IMR-90 (cell line): ENCODE data around the gene NUAK1. TPM values are rescaled to one million over a fixed set of nuclear protein-coding genes. Genes with fewer than 3 reads are reported as not detected.

Source experiments
- ATAC-seq: fragments of 200-7000 bp; cut with Tn5 transposase; 2 replicates; pipeline ENCODE4 v1.9.1; 2020; ENCODE audit warnings: low read depth, mild to moderate bottlenecking, moderate library complexity
- BruUV-seq: library from RNA; stranded (reverse); fragments of 400-500 nt; replicated peaks from 2 replicates; lab custom pipeline; 2021; lab: Mats Ljungman, UMichigan
- CTCF ChIA-PET: fragments of 300-600 bp; formaldehyde crosslinking; extraction: SDS; loops from one replicate; lab custom pipeline; 2021; ENCODE audit warnings: antibody characterized with exemption; lab: Yijun Ruan, JAX
- POLR2A ChIA-PET: fragments of 300-600 bp; sonication (Branson Sonifier 250); formaldehyde crosslinking; loops from one replicate; lab custom pipeline; 2022; ENCODE audit warnings: antibody characterized with exemption; ENCODE audit not compliant: unreplicated experiment; lab: Charles Lee
- DNase-seq: peaks from one replicate; pipeline ENCODE4 v3.0.0; 2013
- H2AFZ ChIP-seq: replicated peaks from 2 replicates; pipeline ENCODE3; 2013; ENCODE audit warnings: low read length, mild to moderate bottlenecking; ENCODE audit not compliant: poor library complexity
- H2AK5ac ChIP-seq: 2 replicates; pipeline ENCODE4 v1.6.1; 2013; ENCODE audit warnings: low read depth, low read length, inconsistent platforms
- H2AK9ac ChIP-seq: replicated peaks from 2 replicates; pipeline ENCODE3; 2013; ENCODE audit warnings: mild to moderate bottlenecking, low read depth, low read length, moderate library complexity; ENCODE audit not compliant: poor library complexity
- H2BK120ac ChIP-seq: 2 replicates; pipeline ENCODE4 v1.6.1; 2013; ENCODE audit warnings: low read depth, low read length, inconsistent platforms
- H2BK15ac ChIP-seq: 3 replicates; pipeline ENCODE4 v1.6.1; 2013; ENCODE audit warnings: low read depth, low read length, inconsistent platforms
- H2BK20ac ChIP-seq: 2 replicates; pipeline ENCODE4 v1.6.1; 2013; ENCODE audit warnings: low read depth, mild to moderate bottlenecking, inconsistent platforms, low read length, moderate library complexity
- H2BK5ac ChIP-seq: 2 replicates; pipeline ENCODE4 v1.6.1; 2013; ENCODE audit warnings: mild to moderate bottlenecking, low read depth, low read length, inconsistent platforms; ENCODE audit not compliant: poor library complexity, severe bottlenecking
- H3K14ac ChIP-seq: replicated peaks from 2 replicates; pipeline ENCODE4 v1.6.1; 2013; ENCODE audit warnings: low read depth, low read length, inconsistent platforms
- H3K18ac ChIP-seq: 2 replicates; pipeline ENCODE4 v1.6.1; 2013; ENCODE audit warnings: low read depth, low read length, control low read depth
- H3K23ac ChIP-seq: 2 replicates; pipeline ENCODE4 v1.6.1; 2013; ENCODE audit warnings: low read depth, low read length, inconsistent platforms
- H3K27ac ChIP-seq: 2 replicates; pipeline ENCODE4 v1.5.1; 2013; ENCODE audit warnings: mild to moderate bottlenecking, control low read depth, low read length; ENCODE audit not compliant: insufficient read depth
- H3K27me3 ChIP-seq: 2 replicates; pipeline ENCODE4 v1.6.1; 2013; ENCODE audit warnings: low read length; ENCODE audit not compliant: control insufficient read depth, insufficient read depth
- H3K36me3 ChIP-seq: 2 replicates; pipeline ENCODE4 v1.6.1; 2013; ENCODE audit warnings: low read length, mixed read lengths; ENCODE audit not compliant: control insufficient read depth, insufficient read depth
- H3K4ac ChIP-seq: 2 replicates; pipeline ENCODE4 v1.6.1; 2013; ENCODE audit warnings: low read depth, low read length, inconsistent platforms
- H3K4me1 ChIP-seq: 2 replicates; pipeline ENCODE4 v1.6.1; 2013; ENCODE audit warnings: low read length, mixed read lengths; ENCODE audit not compliant: control insufficient read depth, insufficient read depth
- H3K4me2 ChIP-seq: 2 replicates; pipeline ENCODE4 v1.6.1; 2013; ENCODE audit warnings: low read depth, mild to moderate bottlenecking, control low read depth, low read length, moderate library complexity
- H3K4me3 ChIP-seq: 2 replicates; pipeline ENCODE4 v1.5.1; 2013; ENCODE audit warnings: low read depth, mild to moderate bottlenecking, control low read depth, low read length, moderate library complexity; ENCODE audit not compliant: insufficient read depth
- H3K56ac ChIP-seq: 2 replicates; pipeline ENCODE4 v1.6.1; 2013; ENCODE audit warnings: low read length, inconsistent platforms; ENCODE audit not compliant: insufficient read depth; ENCODE audit errors: extremely low read depth
- H3K79me1 ChIP-seq, 2 experiments: 2 replicates each; pipeline ENCODE4 v1.6.1; 2013; ENCODE audit warnings: low read length in 2 of 2, inconsistent platforms in 1 of 2, low read depth in 1 of 2
- H3K9ac ChIP-seq: 2 replicates; pipeline ENCODE4 v1.6.1; 2013; ENCODE audit warnings: low read depth, low read length, control low read depth
- H3K9me1 ChIP-seq: 2 replicates; pipeline ENCODE4 v1.6.1; 2013; ENCODE audit warnings: low read length, inconsistent platforms; ENCODE audit not compliant: insufficient read depth
- H3K9me3 ChIP-seq: 2 replicates; pipeline ENCODE4 v1.6.1; 2013; ENCODE audit warnings: low read length; ENCODE audit not compliant: control insufficient read depth, insufficient read depth
- H4K20me1 ChIP-seq: 2 replicates; pipeline ENCODE4 v1.6.1; 2013; ENCODE audit warnings: low read length, inconsistent platforms; ENCODE audit not compliant: insufficient read depth
- H4K5ac ChIP-seq: 2 replicates; pipeline ENCODE4 v1.6.1; 2013; ENCODE audit warnings: mild to moderate bottlenecking, low read depth, low read length, control low read depth
- H4K8ac ChIP-seq, 2 experiments: 2 replicates each; pipeline ENCODE4 v1.6.1; 2013; ENCODE audit warnings: low read depth in 2 of 2, low read length in 2 of 2, control low read depth in 1 of 2, inconsistent platforms in 1 of 2
- H4K91ac ChIP-seq: 2 replicates; pipeline ENCODE4 v1.6.1; 2013; ENCODE audit warnings: low read depth, low read length, inconsistent platforms; ENCODE audit not compliant: insufficient read depth
- BHLHE40 ChIP-seq: fragments of 150-350 bp; IDR thresholded peaks from 2 replicates; pipeline ENCODE4 v1.6.1; 2016; ENCODE audit warnings: mild to moderate bottlenecking, low read depth, low read length
- CEBPB ChIP-seq: IDR thresholded peaks from 2 replicates; pipeline ENCODE4 v1.6.1; 2012; ENCODE audit warnings: low read depth, low read length, improper control_type of control experiment
- CHD1 ChIP-seq: IDR thresholded peaks from 2 replicates; pipeline ENCODE4 v1.6.1; 2012; ENCODE audit warnings: low read depth, low read length, improper control_type of control experiment
- MXI1 ChIP-seq: IDR thresholded peaks from 2 replicates; pipeline ENCODE4 v1.6.1; 2012; ENCODE audit warnings: low read depth, mild to moderate bottlenecking, low read length, moderate library complexity, borderline replicate concordance
- RAD21 ChIP-seq: IDR thresholded peaks from 2 replicates; pipeline ENCODE4 v1.6.1; 2012; ENCODE audit warnings: low read length, improper control_type of control experiment
- RFX5 ChIP-seq: IDR thresholded peaks from 2 replicates; pipeline ENCODE4 v1.8.0; 2012; ENCODE audit warnings: low read depth, mild to moderate bottlenecking, low read length, moderate library complexity
- SMC3 ChIP-seq: fragments of 150-350 bp; IDR thresholded peaks from 2 replicates; pipeline ENCODE4 v1.6.1; 2016; ENCODE audit warnings: low read depth, mild to moderate bottlenecking, antibody characterized with exemption, low read length, moderate library complexity
- WGBS, 2 experiments: methylation state at CpG; one replicate each; pipeline versions ENCODE4 v1.1.5 to v1.1.7; 2013; ENCODE audit warnings: missing lambda C conversion rate in 2 of 2; ENCODE audit not compliant: insufficient read length in 1 of 2; ENCODE audit errors: extremely low coverage in 2 of 2; 5-methylcytosine and 5-hydroxymethylcytosine counted together
- dilution Hi-C: fragments of 300-500 bp; cut with HindIII; formaldehyde crosslinking; loops from one replicate; pipeline ENCODE4 v1.14.3; 2018; ENCODE audit warnings: low sequenced_read_pairs; ENCODE audit not compliant: unreplicated experiment
- in situ Hi-C: fragments of 300-500 bp; cut with MboI; formaldehyde crosslinking; loops from 3 replicates; pipeline ENCODE4 v1.14.3; 2019; ENCODE audit warnings: low sequenced_read_pairs, inconsistent platforms, mixed read lengths
- intact Hi-C: fragments of 100-400 bp; cut with micrococcal nuclease; formaldehyde crosslinking; loops from 2 replicates; pipeline ENCODE4 v1.10.0; 2022
- polyA plus RNA-seq, 3 experiments: library from polyadenylated mRNA; depleted of rRNA; stranded (reverse); fragments of >200 nt; gene quantifications; 2 replicates each; pipeline ENCODE4 v1.2.3, GENCODE V29; 2012; ENCODE audit warnings: low replicate concordance in 1 of 3
- total RNA-seq: library from RNA; depleted of rRNA; stranded (reverse); fragments of >200 nt; gene quantifications from 2 replicates; pipeline ENCODE4 v1.2.3, GENCODE V29; 2012

Gene NUAK1
- total and polyA plus RNA-seq, 2 of the 4 experiments (the other 2 are of a cell fraction) = 4.8 to 8.8 TPM

GRCh38 chr12:106113446-106113823, 25.3 kb downstream of the NUAK1 start:
- Histone ChIP-seq H2BK5ac (no peak overlapping the region), H4K5ac (no peak overlapping the region), H3K23ac (no peak overlapping the region; the same call in 1 of the 2 replicates), H2AK5ac (peak overlapping the region; percentile 67; the same call in 1 of the 2 replicates), H3K4ac (peak overlapping the region; percentile 66), H3K4me1 (peaks cover 27% of the 10 kb centered on the region), H2BK120ac (peak overlapping the region; percentile 53), H3K9me1 (peaks cover 26% of the 10 kb centered on the region), H3K56ac (no peak overlapping the region), H3K27me3 (no peaks in the 10 kb centered on the region), H3K9me3 (no peaks in the 10 kb centered on the region), H3K4me2 (peak overlapping the region; percentile 1; the same call in 1 of the 2 replicates), H2BK20ac (peak overlapping the region; percentile 43; the same call in 1 of the 2 replicates), H2AFZ (no peak overlapping the region), H4K20me1 (peaks cover 27% of the 10 kb centered on the region), H3K4me3 (no peak overlapping the region), H3K9ac (no peak overlapping the region), H3K79me1 (peaks cover 12 to 74% of the 10 kb centered on the region in 2 experiments), H3K14ac (0 out of 2 replicates have a peak overlapping the region, but pooled peaks have one; percentile 51), H2BK15ac (0 out of 3 replicates have a peak overlapping the region, but pooled peaks have one; percentile 28), H3K18ac (peak overlapping the region; percentile 7; the same call in 1 of the 2 replicates), H4K91ac (peak overlapping the region; percentile 49), H3K36me3 (no peaks in the 10 kb centered on the region), H4K8ac (peak overlapping the region; percentile 32 to 48; a peak in 2 of 4 replicates), H2AK9ac (no peak overlapping the region), H3K27ac (peak overlapping the region; percentile 13; the same call in 1 of the 2 replicates)
- BruUV-seq = no TSS peak
- in situ Hi-C loops (no loop called here), dilution Hi-C loops (no loop called here), intact Hi-C loops (no loop called here)
- CTCF ChIA-PET = no interaction called here
- POLR2A ChIA-PET = no interaction called here
- WGBS, 2 experiments = no CpG with 5 or more reads among the region's 1 CpG
- ATAC-seq = no peak
- no peak for DNase-seq
- TF ChIP-seq CHD1 (no peak), MXI1 (no peak), CEBPB (no peak), SMC3 (no peak), RAD21 (no peak), BHLHE40 (no peak), RFX5 (no peak)
